Measurements from ENCODE around the gene OSR1. TPM values are rescaled to one million over a fixed set of nuclear protein-coding genes. Genes with fewer than 3 reads are reported as not detected.

Gene OSR1
- polyA plus RNA-seq, 4 donors = 0.27 to 12.2 (median 2.2) TPM; not detected in 1

GRCh38 chr2:19337202-19337601 is 21.2 kb downstream of the OSR1 start:
- H3K4me1 ChIP-seq (ENCODE audit: control insufficient read depth in 3 of 3, insufficient read depth in 2 of 3, low read depth in 1 of 3, low read length in 2 of 3) = no peaks in the 10 kb centered on the region
- no peaks in the 10 kb centered on the region for H3K27me3 ChIP-seq (ENCODE audit: control insufficient read depth in 3 of 3, insufficient read depth in 3 of 3, low read length in 3 of 3)
- H3K9me3 ChIP-seq (ENCODE audit: control insufficient read depth in 2 of 2, insufficient read depth in 1 of 2, low read depth in 1 of 2, low read length in 1 of 2) = no peaks in the 10 kb centered on the region
- no peak overlapping the region for H3K27ac ChIP-seq (ENCODE audit: low read depth in 1 of 3, low read length in 2 of 3)
- FAIRE-seq (no peak), DNase-seq (no peak)
- 89 to 100% (median 97%) methylated on average over 1 of the region's 1 CpG for WGBS, 3 donors
- no peak overlapping the region for H3K4me3 ChIP-seq (ENCODE audit: low read depth in 1 of 3, low read length in 3 of 3)
- H3K36me3 ChIP-seq (ENCODE audit: control insufficient read depth in 3 of 3, insufficient read depth in 2 of 3, low read depth in 1 of 3, low read length in 3 of 3) = peaks cover 0 to 11% (median 0%) of the 10 kb centered on the region in 3 donors

GRCh38 chr2:19336781-19337180 is 21.6 kb downstream of the OSR1 start:
- Histone ChIP-seq H3K27me3 (ENCODE audit: control insufficient read depth in 3 of 3, insufficient read depth in 3 of 3, low read length in 3 of 3) (no peaks in the 10 kb centered on the region), H3K4me1 (ENCODE audit: control insufficient read depth in 3 of 3, insufficient read depth in 2 of 3, low read depth in 1 of 3, low read length in 2 of 3) (no peaks in the 10 kb centered on the region), H3K36me3 (ENCODE audit: control insufficient read depth in 3 of 3, insufficient read depth in 2 of 3, low read depth in 1 of 3, low read length in 3 of 3) (peaks cover 0 to 11% (median 0%) of the 10 kb centered on the region in 3 donors), H3K27ac (ENCODE audit: low read depth in 1 of 3, low read length in 2 of 3) (no peak overlapping the region), H3K4me3 (ENCODE audit: low read depth in 1 of 3, low read length in 3 of 3) (no peak overlapping the region), H3K9me3 (ENCODE audit: control insufficient read depth in 2 of 2, insufficient read depth in 1 of 2, low read depth in 1 of 2, low read length in 1 of 2) (no peaks in the 10 kb centered on the region)
- WGBS, 3 donors = 90 to 93% (median 92%) methylated on average over 3 of the region's 3 CpGs
- FAIRE-seq = no peak
- DNase-seq = no peak

GRCh38 chr2:19332503-19332902 is 25.9 kb downstream of the OSR1 start:
- peaks cover 0 to 3% (median 0%) of the 10 kb centered on the region in 3 donors for H3K36me3 ChIP-seq (ENCODE audit: control insufficient read depth in 3 of 3, insufficient read depth in 2 of 3, low read depth in 1 of 3, low read length in 3 of 3)
- no peaks in the 10 kb centered on the region for H3K9me3 ChIP-seq (ENCODE audit: control insufficient read depth in 2 of 2, insufficient read depth in 1 of 2, low read depth in 1 of 2, low read length in 1 of 2)
- DNase-seq = no peak
- H3K4me1 ChIP-seq (ENCODE audit: control insufficient read depth in 3 of 3, insufficient read depth in 2 of 3, low read depth in 1 of 3, low read length in 2 of 3) = no peaks in the 10 kb centered on the region
- FAIRE-seq = no peak
- no peak overlapping the region for H3K27ac ChIP-seq (ENCODE audit: low read depth in 1 of 3, low read length in 2 of 3)
- 69 to 78% (median 71%) methylated on average over 2 of the region's 2 CpGs for WGBS, 3 donors
- no peaks in the 10 kb centered on the region for H3K27me3 ChIP-seq (ENCODE audit: control insufficient read depth in 3 of 3, insufficient read depth in 3 of 3, low read length in 3 of 3)
- H3K4me3 ChIP-seq (ENCODE audit: low read depth in 1 of 3, low read length in 3 of 3) = no peak overlapping the region

GRCh38 chr2:19331450-19331849 is 27.0 kb downstream of the OSR1 start:
- FAIRE-seq = no peak
- no peak overlapping the region for H3K4me3 ChIP-seq (ENCODE audit: low read depth in 1 of 3, low read length in 3 of 3)
- DNase-seq = no peak
- no peaks in the 10 kb centered on the region for H3K4me1 ChIP-seq (ENCODE audit: control insufficient read depth in 3 of 3, insufficient read depth in 2 of 3, low read depth in 1 of 3, low read length in 2 of 3)
- no peaks in the 10 kb centered on the region for H3K9me3 ChIP-seq (ENCODE audit: control insufficient read depth in 2 of 2, insufficient read depth in 1 of 2, low read depth in 1 of 2, low read length in 1 of 2)
- no peak overlapping the region for H3K27ac ChIP-seq (ENCODE audit: low read depth in 1 of 3, low read length in 2 of 3)
- H3K36me3 ChIP-seq (ENCODE audit: control insufficient read depth in 3 of 3, insufficient read depth in 2 of 3, low read depth in 1 of 3, low read length in 3 of 3) = no peaks in the 10 kb centered on the region
- H3K27me3 ChIP-seq (ENCODE audit: control insufficient read depth in 3 of 3, insufficient read depth in 3 of 3, low read length in 3 of 3) = no peaks in the 10 kb centered on the region

GRCh38 chr2:19330436-19330835 is 28.0 kb downstream of the OSR1 start:
- Histone ChIP-seq H3K9me3 (ENCODE audit: control insufficient read depth in 2 of 2, insufficient read depth in 1 of 2, low read depth in 1 of 2, low read length in 1 of 2) (no peaks in the 10 kb centered on the region), H3K27ac (ENCODE audit: low read depth in 1 of 3, low read length in 2 of 3) (no peak overlapping the region), H3K4me1 (ENCODE audit: control insufficient read depth in 3 of 3, insufficient read depth in 2 of 3, low read depth in 1 of 3, low read length in 2 of 3) (no peaks in the 10 kb centered on the region), H3K27me3 (ENCODE audit: control insufficient read depth in 3 of 3, insufficient read depth in 3 of 3, low read length in 3 of 3) (no peaks in the 10 kb centered on the region), H3K4me3 (ENCODE audit: low read depth in 1 of 3, low read length in 3 of 3) (no peak overlapping the region), H3K36me3 (ENCODE audit: control insufficient read depth in 3 of 3, insufficient read depth in 2 of 3, low read depth in 1 of 3, low read length in 3 of 3) (no peaks in the 10 kb centered on the region)
- no peak for DNase-seq
- WGBS, 3 donors = 92 to 95% (median 94%) methylated on average over 5 of the region's 5 CpGs
- no peak for FAIRE-seq

- Histone ChIP-seq H3K9me3 (ENCODE audit: control insufficient read depth in 2 of 2, insufficient read depth in 1 of 2, low read depth in 1 of 2, low read length in 1 of 2) (no peaks in the 10 kb centered on the region), H3K4me1 (ENCODE audit: control insufficient read depth in 3 of 3, insufficient read depth in 2 of 3, low read depth in 1 of 3, low read length in 2 of 3) (no peaks in the 10 kb centered on the region), H3K4me3 (ENCODE audit: low read depth in 1 of 3, low read length in 3 of 3) (no peak overlapping the region), H3K27me3 (ENCODE audit: control insufficient read depth in 3 of 3, insufficient read depth in 3 of 3, low read length in 3 of 3) (no peaks in the 10 kb centered on the region), H3K27ac (ENCODE audit: low read depth in 1 of 3, low read length in 2 of 3) (no peak overlapping the region), H3K36me3 (ENCODE audit: control insufficient read depth in 3 of 3, insufficient read depth in 2 of 3, low read depth in 1 of 3, low read length in 3 of 3) (no peaks in the 10 kb centered on the region)
- no peak for FAIRE-seq
- WGBS, 3 donors = 37 to 62% (median 49%) methylated on average over 2 of the region's 2 CpGs
- DNase-seq = no peak
Observed at GRCh38 chr2:19329445-19329844, 29.0 kb downstream of the OSR1 start.

GRCh38 chr2:19327496-19327895 is 30.9 kb downstream of the OSR1 start:
- no peaks in the 10 kb centered on the region for H3K36me3 ChIP-seq (ENCODE audit: control insufficient read depth in 3 of 3, insufficient read depth in 2 of 3, low read depth in 1 of 3, low read length in 3 of 3)
- no peak overlapping the region for H3K27ac ChIP-seq (ENCODE audit: low read depth in 1 of 3, low read length in 2 of 3)
- no peak for DNase-seq

GRCh38 chr2:19321946-19322345 is 36.5 kb downstream of the OSR1 start:
- FAIRE-seq (no peak), DNase-seq (no peak)
- Histone ChIP-seq H3K27me3 (ENCODE audit: control insufficient read depth in 3 of 3, insufficient read depth in 3 of 3, low read length in 3 of 3) (no peaks in the 10 kb centered on the region), H3K4me1 (ENCODE audit: control insufficient read depth in 3 of 3, insufficient read depth in 2 of 3, low read depth in 1 of 3, low read length in 2 of 3) (no peaks in the 10 kb centered on the region), H3K9me3 (ENCODE audit: control insufficient read depth in 2 of 2, insufficient read depth in 1 of 2, low read depth in 1 of 2, low read length in 1 of 2) (peaks cover 0 to 4% of the 10 kb centered on the region in 2 donors), H3K36me3 (ENCODE audit: control insufficient read depth in 3 of 3, insufficient read depth in 2 of 3, low read depth in 1 of 3, low read length in 3 of 3) (no peaks in the 10 kb centered on the region), H3K4me3 (ENCODE audit: low read depth in 1 of 3, low read length in 3 of 3) (no peak overlapping the region), H3K27ac (ENCODE audit: low read depth in 1 of 3, low read length in 2 of 3) (no peak overlapping the region)

More at GRCh38 chr2:19327496-19327895, 30.9 kb downstream of the OSR1 start:
- no peaks in the 10 kb centered on the region for H3K9me3 ChIP-seq (ENCODE audit: control insufficient read depth in 2 of 2, insufficient read depth in 1 of 2, low read depth in 1 of 2, low read length in 1 of 2)
- H3K4me1 ChIP-seq (ENCODE audit: control insufficient read depth in 3 of 3, insufficient read depth in 2 of 3, low read depth in 1 of 3, low read length in 2 of 3) = no peaks in the 10 kb centered on the region
- no peaks in the 10 kb centered on the region for H3K27me3 ChIP-seq (ENCODE audit: control insufficient read depth in 3 of 3, insufficient read depth in 3 of 3, low read length in 3 of 3)
- H3K4me3 ChIP-seq (ENCODE audit: low read depth in 1 of 3, low read length in 3 of 3) = no peak overlapping the region
- FAIRE-seq = no peak

GRCh38 chr2:19320813-19321212 is 37.6 kb downstream of the OSR1 start:
- H3K4me3 ChIP-seq (ENCODE audit: low read depth in 1 of 3, low read length in 3 of 3) = no peak overlapping the region
- no peak overlapping the region for H3K27ac ChIP-seq (ENCODE audit: low read depth in 1 of 3, low read length in 2 of 3)
- H3K9me3 ChIP-seq (ENCODE audit: control insufficient read depth in 2 of 2, insufficient read depth in 1 of 2, low read depth in 1 of 2, low read length in 1 of 2) = peaks cover 0 to 4% of the 10 kb centered on the region in 2 donors
- no peaks in the 10 kb centered on the region for H3K36me3 ChIP-seq (ENCODE audit: control insufficient read depth in 3 of 3, insufficient read depth in 2 of 3, low read depth in 1 of 3, low read length in 3 of 3)
- WGBS, 3 donors = 95 to 96% (median 95%) methylated on average over 1 of the region's 1 CpG
- DNase-seq (no peak), FAIRE-seq (no peak)
- no peaks in the 10 kb centered on the region for H3K27me3 ChIP-seq (ENCODE audit: control insufficient read depth in 3 of 3, insufficient read depth in 3 of 3, low read length in 3 of 3)
- no peaks in the 10 kb centered on the region for H3K4me1 ChIP-seq (ENCODE audit: control insufficient read depth in 3 of 3, insufficient read depth in 2 of 3, low read depth in 1 of 3, low read length in 2 of 3)
